HUES48 (cell line): Measurements from ENCODE around the gene C4B.
"Not testable (repeated sequence)": the region's sequence is repeated elsewhere in the genome, so short reads cannot be mapped to it uniquely, and the experiment has no call there.

Source experiments
- H3K27ac ChIP-seq: one replicate; pipeline ENCODE4 v1.7.0; 2013; ENCODE audit warnings: low read depth, low read length, inconsistent platforms
- H3K27me3 ChIP-seq: 2 replicates; pipeline ENCODE4 v1.6.1; 2013; ENCODE audit warnings: mild to moderate bottlenecking, low read length; ENCODE audit not compliant: control insufficient read depth, insufficient read depth
- H3K36me3 ChIP-seq: 2 replicates; pipeline ENCODE4 v1.6.1; 2013; ENCODE audit warnings: low read length; ENCODE audit not compliant: control insufficient read depth, insufficient read depth
- H3K4me1 ChIP-seq: 2 replicates; pipeline ENCODE4 v1.6.1; 2013; ENCODE audit warnings: mild to moderate bottlenecking, low read length; ENCODE audit not compliant: control insufficient read depth, insufficient read depth
- H3K4me3 ChIP-seq: 2 replicates; pipeline ENCODE4 v1.5.1; 2013; ENCODE audit warnings: mild to moderate bottlenecking, low read depth, low read length
- H3K9ac ChIP-seq: 2 replicates; pipeline ENCODE4 v1.6.1; 2013; ENCODE audit warnings: mild to moderate bottlenecking, low read depth, low read length, moderate library complexity
- H3K9me3 ChIP-seq: 2 replicates; pipeline ENCODE4 v1.6.1; 2013; ENCODE audit warnings: low read length; ENCODE audit not compliant: control insufficient read depth, insufficient read depth

C4B gene

DNA sequence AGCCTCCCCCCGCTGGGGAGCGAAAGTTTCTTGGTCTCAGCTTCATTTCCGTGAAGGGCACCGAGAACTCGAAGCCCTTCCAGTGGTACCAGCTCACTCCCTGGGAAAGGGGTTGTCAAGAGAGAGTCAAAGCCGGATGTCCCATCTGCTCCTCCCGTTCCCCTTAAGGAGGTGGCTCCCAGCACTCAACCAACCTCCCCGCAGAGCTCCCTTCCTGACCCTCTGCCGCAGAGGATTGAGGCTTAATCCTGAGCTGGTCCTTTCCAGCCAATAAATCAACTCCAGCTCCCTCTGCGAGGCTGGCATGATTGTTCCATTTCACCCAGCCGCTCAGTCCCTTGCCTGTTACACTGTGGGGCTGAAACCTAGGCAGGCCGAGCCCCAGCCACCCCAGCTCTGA, 6.0 kb upstream of the C4B start:
- not testable (repeated sequence) for H3K9me3 ChIP-seq, H3K36me3 ChIP-seq, H3K27me3 ChIP-seq, H3K9ac ChIP-seq, H3K4me3 ChIP-seq, H3K4me1 ChIP-seq, H3K27ac ChIP-seq

DNA sequence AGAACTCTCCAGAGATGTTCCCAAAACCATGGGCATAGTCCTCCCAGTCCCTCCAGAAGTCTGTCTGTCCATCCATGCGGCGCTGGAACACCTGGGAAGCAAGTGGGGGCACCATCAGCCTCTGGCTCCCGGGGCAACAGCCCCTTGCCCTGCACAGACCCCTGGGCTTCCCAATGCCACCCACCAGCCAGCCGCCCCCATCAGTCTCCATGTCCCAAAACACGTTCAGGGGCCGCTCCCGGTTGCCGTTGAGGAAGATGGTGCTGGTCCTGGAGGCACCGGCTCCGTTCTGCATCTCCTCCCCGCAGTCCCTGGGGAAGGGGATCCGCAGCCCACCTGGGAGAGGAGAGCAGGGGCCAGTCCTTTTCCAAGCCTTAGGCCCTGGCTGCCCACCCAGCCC, 5.1 kb upstream of the C4B start:
- not testable (repeated sequence) for H3K9ac ChIP-seq, H3K4me3 ChIP-seq, H3K9me3 ChIP-seq, H3K36me3 ChIP-seq, H3K27ac ChIP-seq, H3K4me1 ChIP-seq, H3K27me3 ChIP-seq

DNA sequence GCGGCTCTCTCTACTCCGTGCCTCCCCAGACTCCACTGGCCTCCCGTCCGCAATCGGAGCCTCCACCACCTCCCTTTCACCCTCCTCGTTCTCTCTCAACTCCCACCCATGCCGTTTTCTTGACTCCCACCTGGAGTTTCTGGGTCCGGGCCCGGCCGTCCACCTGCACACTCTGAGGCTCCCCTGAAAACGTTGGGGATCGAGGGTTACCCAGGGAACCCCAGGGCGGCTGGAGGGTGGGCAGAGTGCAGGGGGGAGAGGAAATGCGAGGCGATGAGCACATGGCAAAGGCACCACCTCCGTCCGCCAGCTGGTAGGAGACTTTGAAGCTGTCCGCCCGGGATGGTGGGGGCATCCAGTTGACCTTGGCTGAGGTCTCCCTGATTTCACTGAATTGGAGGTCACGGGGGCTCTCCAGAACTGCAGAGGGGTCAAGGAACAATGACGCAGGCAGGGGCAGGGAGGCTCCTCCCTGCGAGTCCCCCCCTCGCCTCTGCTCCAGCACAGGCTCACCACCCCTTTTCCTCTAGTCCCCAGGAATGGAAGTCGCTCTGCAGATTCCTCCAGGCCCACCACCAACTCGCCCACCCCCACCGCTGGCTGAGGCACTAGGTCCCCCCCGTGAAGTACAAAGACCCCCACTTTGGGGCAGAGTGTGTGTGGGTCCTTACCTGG, 3.6 kb upstream of the C4B start:
- H3K4me1 ChIP-seq, H3K36me3 ChIP-seq, H3K4me3 ChIP-seq, H3K27ac ChIP-seq, H3K9me3 ChIP-seq, H3K9ac ChIP-seq, H3K27me3 ChIP-seq: not testable (repeated sequence)

DNA sequence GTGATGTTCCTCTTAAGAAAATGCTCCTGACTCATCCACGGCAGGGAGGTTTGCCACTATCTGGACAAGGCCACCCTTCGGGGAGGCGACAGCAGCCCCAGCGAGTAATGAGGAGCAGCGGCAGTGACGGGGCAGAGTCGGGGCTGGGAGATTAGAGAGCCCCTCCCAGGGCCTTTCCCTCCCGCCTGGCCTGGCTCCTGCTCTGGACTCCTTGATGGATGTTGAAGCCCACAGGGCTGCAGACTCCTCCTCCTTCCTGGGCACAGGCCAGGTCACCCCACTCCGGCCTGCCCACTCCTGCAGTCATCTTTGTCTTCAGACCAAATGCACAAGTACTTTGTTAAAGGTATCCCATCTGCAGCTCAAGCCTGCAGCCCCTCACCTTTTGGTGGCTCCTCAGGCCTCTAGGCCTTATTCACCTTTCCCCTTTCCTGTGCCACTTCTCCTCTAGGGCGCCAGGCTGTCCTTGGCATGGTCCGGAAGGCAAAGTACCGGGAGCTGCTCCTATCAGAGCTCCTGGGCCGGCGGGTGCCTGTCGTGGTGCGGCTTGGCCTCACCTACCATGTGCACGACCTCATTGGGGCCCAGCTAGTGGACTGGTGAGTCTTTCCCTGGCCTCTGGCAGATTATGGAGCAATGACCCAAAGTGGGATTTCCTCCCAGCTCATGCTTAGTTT, 1.5 kb upstream of the C4B start:
- H3K9ac ChIP-seq, H3K36me3 ChIP-seq, H3K27me3 ChIP-seq, H3K4me1 ChIP-seq, H3K9me3 ChIP-seq, H3K27ac ChIP-seq, H3K4me3 ChIP-seq: not testable (repeated sequence)

DNA sequence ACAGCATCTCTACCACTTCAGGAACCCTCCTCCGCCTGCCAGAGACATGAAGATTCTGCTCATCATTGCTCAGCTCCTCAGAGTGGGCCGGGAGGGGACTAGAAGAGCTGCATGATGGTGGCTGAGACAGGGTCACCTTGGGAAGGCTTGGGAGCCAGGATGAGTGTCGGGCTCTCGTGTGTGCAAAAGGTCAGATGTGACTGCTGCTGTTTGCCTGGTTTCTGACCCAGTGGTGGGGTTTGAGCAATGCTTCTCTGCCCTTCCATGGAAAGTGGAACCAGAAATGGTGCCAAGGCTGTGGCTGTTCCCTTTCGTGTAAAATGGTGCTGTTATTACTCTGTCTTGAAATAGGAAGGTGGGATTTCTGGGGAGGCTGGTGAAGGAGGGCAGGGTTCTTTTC, 857 bp upstream of the C4B start:
- H3K4me3 ChIP-seq, H3K27me3 ChIP-seq: not testable (repeated sequence)

DNA sequence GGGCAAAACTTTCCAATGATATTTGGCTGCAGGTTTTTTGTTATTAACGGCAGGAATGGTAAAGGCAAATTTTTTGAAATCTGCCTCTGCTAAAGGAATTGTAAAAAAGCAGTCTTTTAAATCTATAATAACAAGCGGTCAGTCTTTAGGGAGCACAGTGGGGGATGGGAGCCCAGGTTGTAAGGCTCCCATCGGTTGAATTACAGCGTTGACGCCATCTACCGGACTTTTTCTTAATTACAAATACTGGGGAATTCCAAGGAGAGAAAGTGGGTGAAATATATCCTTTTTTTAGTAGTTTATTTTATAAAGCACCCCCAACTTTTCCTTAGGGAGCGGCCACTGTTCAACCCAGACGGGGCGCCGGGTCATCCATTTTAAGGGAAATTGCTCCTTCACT, 7.5 kb downstream of the C4B start:
- H3K4me1 ChIP-seq, H3K27ac ChIP-seq, H3K4me3 ChIP-seq, H3K36me3 ChIP-seq, H3K9me3 ChIP-seq, H3K9ac ChIP-seq, H3K27me3 ChIP-seq: not testable (repeated sequence)

More for the DNA sequence above, 857 bp upstream of the C4B start:
- not testable (repeated sequence) for H3K4me1 ChIP-seq, H3K9ac ChIP-seq, H3K9me3 ChIP-seq, H3K27ac ChIP-seq, H3K36me3 ChIP-seq

DNA sequence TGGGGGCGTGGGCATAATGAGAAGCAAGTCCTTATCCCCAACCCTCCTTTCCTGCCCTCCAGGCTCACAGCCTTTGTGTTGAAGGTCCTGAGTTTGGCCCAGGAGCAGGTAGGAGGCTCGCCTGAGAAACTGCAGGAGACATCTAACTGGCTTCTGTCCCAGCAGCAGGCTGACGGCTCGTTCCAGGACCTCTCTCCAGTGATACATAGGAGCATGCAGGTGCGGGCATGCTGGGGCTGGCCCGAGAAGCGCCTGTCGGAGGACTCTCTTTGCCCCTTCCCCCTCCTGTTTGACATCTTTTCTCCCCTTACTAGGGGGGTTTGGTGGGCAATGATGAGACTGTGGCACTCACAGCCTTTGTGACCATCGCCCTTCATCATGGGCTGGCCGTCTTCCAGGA, 14.0 kb downstream of the C4B start:
- not testable (repeated sequence) for H3K4me1 ChIP-seq, H3K27ac ChIP-seq, H3K36me3 ChIP-seq, H3K27me3 ChIP-seq, H3K9ac ChIP-seq, H3K9me3 ChIP-seq, H3K4me3 ChIP-seq

DNA sequence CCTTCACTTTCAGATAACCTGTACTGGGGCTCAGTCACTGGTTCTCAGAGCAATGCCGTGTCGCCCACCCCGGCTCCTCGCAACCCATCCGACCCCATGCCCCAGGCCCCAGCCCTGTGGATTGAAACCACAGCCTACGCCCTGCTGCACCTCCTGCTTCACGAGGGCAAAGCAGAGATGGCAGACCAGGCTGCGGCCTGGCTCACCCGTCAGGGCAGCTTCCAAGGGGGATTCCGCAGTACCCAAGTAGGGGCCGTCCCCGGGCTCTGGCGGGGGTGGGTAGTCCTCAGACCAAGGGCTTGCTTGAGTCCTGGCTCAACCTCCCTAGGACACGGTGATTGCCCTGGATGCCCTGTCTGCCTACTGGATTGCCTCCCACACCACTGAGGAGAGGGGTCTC, 15.0 kb downstream of the C4B start:
- not testable (repeated sequence) for H3K9me3 ChIP-seq, H3K27me3 ChIP-seq, H3K36me3 ChIP-seq, H3K9ac ChIP-seq, H3K4me1 ChIP-seq, H3K4me3 ChIP-seq, H3K27ac ChIP-seq

DNA sequence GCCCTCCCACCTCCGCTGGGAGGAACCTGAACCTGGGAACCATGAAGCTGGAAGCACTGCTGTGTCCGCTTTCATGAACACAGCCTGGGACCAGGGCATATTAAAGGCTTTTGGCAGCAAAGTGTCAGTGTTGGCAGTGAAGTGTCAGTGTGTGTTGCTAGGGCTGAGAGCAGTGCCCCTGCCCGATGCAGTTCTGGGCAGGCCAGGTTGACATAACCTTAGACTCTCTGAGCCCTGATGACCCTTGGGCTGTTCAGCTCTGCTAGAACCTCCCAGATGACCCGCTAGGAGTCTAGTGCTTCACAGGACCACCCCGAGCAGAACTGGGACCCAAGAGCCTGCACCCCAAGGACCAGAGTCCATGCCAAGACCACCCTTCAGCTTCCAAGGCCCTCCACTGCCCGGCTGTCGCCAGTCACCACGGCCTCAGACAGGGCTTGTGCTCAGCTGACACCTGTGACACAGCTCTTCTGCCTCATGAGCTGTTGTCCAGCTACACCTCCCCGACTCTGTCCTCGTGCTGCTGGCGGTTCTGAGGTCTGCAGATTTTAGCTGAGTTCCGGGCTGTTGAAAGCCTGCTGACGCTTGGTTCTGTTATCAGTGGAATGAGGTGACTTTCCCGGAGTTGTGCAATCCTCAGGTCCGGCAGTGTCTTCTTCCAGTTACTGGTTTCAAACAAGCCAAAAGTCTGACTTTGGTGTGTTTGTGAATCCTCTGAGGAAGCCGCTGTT, 20.9 kb downstream of the C4B start:
- not testable (repeated sequence) for H3K27me3 ChIP-seq, H3K27ac ChIP-seq, H3K36me3 ChIP-seq, H3K4me3 ChIP-seq, H3K9ac ChIP-seq, H3K9me3 ChIP-seq, H3K4me1 ChIP-seq

DNA sequence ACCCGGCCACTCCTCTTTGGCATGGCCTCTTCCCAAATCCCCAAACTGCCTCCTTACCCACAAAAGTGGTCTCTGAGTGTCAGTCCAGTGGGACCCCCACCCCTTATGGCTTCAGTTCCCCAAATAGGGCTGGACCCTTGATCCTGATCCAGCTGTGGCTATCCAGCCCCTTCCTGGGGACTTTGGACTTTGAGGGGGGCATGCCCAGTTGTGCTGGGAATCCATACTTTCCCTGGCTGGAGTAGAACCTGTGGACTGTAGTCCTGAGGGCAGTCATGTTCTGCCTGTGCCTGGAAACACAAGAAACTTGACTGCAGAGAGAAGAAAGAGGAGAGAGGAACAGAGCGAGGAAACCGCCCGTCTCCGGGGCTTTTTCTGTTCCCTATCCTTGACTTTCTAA, 22.5 kb downstream of the C4B start:
- H3K27ac ChIP-seq, H3K4me3 ChIP-seq, H3K9me3 ChIP-seq, H3K36me3 ChIP-seq, H3K4me1 ChIP-seq, H3K9ac ChIP-seq, H3K27me3 ChIP-seq: not testable (repeated sequence)

DNA sequence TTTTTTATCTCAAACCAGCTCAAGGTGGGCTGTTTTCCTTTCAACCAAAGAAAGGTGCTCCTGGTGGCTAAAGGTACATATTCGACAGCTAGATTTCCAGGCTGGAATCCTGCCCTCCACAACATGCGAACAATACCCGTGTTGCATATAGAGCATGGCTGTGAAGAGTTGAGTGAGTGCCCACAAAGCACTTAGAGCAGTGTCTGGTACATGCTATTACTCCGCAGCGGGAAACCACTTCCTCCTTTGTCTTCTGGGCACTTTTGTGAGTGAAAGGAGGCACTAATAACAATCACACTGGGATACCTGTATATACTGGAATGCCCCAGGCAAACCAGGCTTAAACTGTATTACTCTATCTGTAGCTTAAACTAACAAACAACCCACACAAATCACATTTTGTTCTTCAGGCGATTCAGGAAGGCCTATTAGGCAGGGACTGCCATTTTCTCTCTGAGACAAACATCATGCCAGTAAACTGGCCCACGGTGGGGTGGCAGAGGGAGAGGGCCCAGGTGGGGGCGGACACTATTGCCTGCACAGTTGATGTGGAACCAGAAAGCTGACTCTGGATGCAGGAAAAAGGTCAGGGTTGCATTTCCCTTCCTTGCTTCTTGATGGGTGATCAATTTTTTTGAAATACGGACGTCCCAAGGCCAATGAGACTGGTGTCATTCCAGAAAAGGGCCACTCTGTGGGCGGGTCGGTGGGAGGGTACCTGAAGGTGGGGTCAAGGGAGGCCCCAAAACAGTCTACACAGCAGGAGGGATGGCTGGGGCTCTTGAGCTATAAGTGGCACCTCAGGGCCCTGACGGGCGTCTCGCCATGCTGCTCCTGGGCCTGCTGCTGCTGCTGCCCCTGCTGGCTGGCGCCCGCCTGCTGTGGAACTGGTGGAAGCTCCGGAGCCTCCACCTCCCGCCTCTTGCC, 23.3 kb downstream of the C4B start, which contains the start of gene CYP21A2:
Gene CYP21A2, plus strand, starts transcription at position 818 of the 927 bp plus-strand sequence. Its CDS starts 8 bp downstream, at position 826.
- H3K9me3 ChIP-seq, H3K4me1 ChIP-seq, H3K4me3 ChIP-seq, H3K36me3 ChIP-seq, H3K9ac ChIP-seq, H3K27ac ChIP-seq, H3K27me3 ChIP-seq: not testable (repeated sequence)
